ENCODE data around the gene DUSP28. TPM values are rescaled to one million over a fixed set of nuclear protein-coding genes. Genes with fewer than 3 reads are reported as not detected.

The DUSP28 gene
- total and polyA plus RNA-seq, 2 of the 13 experiments (the other 11 are each of a cell fraction or from before 2014, with no cell fraction given), result 5.2 to 8.6 TPM

GRCh38 chr2:240566203-240567136 lies 6.3 kb downstream of the DUSP28 start (continued):
- TF ChIP-seq CERS6 (CRISPR knock-in tag; IDR thresholded peaks at IDR 0.05) (no peak), ZBTB10 (CRISPR knock-in tag; IDR thresholded peaks at IDR 0.05; ENCODE audit: borderline replicate concordance) (peak; percentile 77), MTA3 (CRISPR knock-in tag; IDR thresholded peaks at IDR 0.05) (no peak), SMAD3 (CRISPR knock-in tag; IDR thresholded peaks at IDR 0.05) (no peak; the same call in 1 of the 2 replicates), ZBTB40 (IDR thresholded peaks at IDR 0.05) (no peak), ZBTB40 (CRISPR knock-in tag; IDR thresholded peaks at IDR 0.05) (peak; percentile 17; the same call in 1 of the 2 replicates), GATAD1 (CRISPR knock-in tag; IDR thresholded peaks at IDR 0.05) (no peak), MTA1 (CRISPR knock-in tag; IDR thresholded peaks at IDR 0.05; ENCODE audit: borderline replicate concordance) (0 out of 2 replicates have a peak, but pooled peaks have one; percentile 30), REST (IDR thresholded peaks at IDR 0.05; ENCODE audit: borderline replicate concordance in 1 of 2, low read depth in 1 of 2, low read length in 2 of 2) (0 out of 4 replicates have a peak, but pooled peaks of 1 of the 2 experiments have one; percentile 8), HOXD1 (CRISPR knock-in tag; IDR thresholded peaks at IDR 0.05) (no peak)
